ENCODE data around the gene SDK2.

SDK2 gene

GRCh38 chr17:73351764-73352163, 292.5 kb downstream of the SDK2 start:
- no peak for DNase-seq

DNA sequence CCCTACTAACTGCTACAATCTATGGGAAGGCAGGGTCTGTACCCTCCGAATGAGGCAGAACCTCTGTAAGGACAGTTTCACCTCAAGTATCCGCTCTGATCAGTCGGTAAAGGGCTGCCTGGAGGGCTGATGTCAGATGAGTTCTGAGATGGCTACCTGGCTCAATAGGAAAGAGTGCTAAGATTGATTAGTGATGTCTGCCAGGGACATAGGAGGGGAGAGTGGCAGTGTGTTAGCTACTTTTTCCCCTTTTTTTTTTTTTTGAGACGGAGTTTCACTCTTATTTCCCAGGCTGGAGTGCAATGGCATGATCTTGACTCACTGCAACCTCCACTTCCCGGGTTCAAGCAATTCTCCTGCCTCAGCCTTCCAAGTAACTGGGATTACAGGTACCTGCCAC, 293.4 kb downstream of the SDK2 start:
- no peak for DNase-seq

DNA sequence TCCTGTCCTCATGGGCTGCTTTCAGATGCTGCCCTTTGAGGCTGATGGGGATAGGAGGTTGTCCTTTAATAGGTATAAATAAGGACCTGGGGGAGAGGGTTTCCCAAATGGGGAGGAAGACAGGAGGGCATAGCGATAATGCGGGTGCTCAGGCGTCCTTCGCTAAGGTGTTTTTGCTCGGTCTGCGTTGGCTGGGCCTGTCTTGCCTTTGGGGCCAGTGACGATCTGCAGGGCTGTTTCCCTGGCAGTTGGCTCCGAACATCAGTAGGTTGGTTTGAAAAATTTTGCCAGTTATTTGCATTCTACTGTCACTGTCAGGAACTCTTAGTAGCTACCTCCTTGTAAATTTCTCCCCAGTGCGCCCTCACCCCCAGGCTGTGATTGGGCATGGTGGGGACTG, 294.6 kb downstream of the SDK2 start:
- no peak for DNase-seq

DNA sequence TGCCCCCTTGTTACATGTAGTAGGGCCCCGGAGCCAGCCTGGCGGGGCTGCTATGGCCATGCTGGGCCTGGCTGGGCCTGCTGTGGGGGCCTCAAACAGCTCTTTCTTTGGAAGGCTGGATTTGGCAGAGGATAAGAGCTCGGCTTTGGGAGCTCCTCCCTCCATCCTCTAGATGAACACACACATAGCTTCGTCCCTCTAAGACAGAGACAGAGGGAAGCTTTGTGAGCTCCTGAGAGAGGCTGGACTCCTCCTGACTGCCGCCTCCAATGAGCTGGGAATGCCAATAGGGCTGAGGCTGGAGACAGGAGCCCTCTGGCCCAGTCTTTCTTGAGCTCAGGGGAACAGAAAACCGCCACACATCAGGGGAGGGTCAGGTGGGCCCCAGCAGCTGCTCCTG, 295.1 kb downstream of the SDK2 start:
- DNase-seq: no peak

DNA sequence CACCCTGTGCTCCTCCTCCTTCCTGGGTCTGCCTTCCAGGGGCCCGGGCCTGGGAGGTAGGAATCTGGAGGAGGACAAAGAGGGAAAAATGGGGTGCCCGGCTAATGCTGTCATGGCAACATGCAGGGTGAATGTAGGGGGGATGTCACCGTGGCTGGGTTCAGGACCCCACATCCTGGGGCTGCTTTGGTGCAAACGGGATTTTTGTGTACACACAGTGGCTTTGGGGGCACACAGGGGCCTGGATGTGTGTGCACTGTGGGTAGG, 295.5 kb downstream of the SDK2 start:
- no peak for DNase-seq

- DNase-seq: no peak
Measured at GRCh38 chr17:73348018-73348828, 296.0 kb downstream of the SDK2 start.

GRCh38 chr17:73347351-73347750, 296.9 kb downstream of the SDK2 start:
- DNase-seq: no peak

GRCh38 chr17:73346501-73347162, 297.6 kb downstream of the SDK2 start:
- DNase-seq: no peak

DNA sequence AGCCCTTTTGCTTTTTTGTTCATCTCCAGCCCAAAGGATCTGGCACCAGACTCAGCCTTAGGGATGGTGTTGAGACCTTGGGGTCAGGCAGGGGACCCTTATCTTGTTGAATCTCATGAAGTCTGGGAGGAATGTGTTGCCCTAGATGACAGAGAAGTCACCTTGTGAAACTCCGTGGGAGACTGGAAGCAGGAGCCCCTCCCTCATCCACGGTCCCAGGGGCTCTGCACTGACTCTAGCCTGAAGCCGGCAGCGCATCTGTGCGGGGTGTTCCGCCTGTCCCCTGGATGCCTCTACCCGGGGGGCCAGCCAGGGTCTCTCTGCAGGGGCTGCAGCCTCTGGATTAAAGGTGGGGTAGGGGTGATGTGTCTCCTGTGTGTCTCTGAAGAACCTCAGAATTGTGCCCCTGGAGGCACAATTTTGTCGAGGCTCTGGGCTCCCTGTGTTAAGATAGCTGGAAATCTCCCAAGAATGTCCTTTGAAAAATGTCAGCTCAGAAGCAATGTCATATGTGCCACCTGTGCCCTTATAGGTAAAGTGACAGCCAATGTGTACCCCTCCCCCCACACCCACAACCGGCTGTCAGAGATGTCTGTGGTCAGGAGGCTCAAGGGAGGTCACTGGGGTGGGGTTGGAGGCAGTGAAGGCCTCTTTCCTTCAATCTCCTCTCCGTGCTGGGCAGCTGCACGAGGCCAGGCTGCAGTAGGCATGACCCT, 300.3 kb downstream of the SDK2 start:
- no peak for DNase-seq

GRCh38 chr17:73343168-73343634, 301.0 kb downstream of the SDK2 start:
- DNase-seq: peak; percentile 96

- no peak for DNase-seq
Measured at GRCh38 chr17:73342541-73343167, 301.6 kb downstream of the SDK2 start.

- peak; percentile 95 for DNase-seq
Measured at GRCh38 chr17:73342050-73342522, 302.2 kb downstream of the SDK2 start.

GRCh38 chr17:73341350-73342049, 302.7 kb downstream of the SDK2 start:
- DNase-seq: peak; percentile 10

- peak; percentile 9 for DNase-seq
Measured at GRCh38 chr17:73340093-73340596, 304.1 kb downstream of the SDK2 start.

GRCh38 chr17:73338566-73339197, 305.6 kb downstream of the SDK2 start:
- no peak for DNase-seq

DNA sequence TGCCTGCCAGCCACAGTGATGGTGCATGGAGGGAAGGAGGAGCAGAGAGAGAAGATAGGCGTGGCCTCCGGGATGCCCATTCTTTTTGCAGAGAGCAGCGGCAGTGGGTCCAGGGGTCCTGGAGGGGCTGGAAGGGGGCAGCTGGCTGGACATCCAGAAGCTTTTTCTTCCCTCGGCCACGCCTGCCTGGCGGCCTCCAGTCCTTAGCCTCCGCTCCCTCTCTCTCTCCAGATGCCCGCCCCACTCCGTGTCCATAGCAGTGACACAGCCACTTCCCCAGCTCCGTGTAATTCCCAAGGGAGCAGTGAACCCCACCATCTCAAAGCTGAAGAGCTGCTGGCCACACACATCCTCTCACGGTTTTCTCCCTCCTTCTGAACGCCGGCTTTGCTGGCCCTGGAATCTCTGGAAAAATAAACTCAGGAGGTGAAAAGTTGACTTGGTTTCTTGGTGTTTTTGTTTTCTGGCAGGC, 306.2 kb downstream of the SDK2 start:
- no peak for DNase-seq

DNA sequence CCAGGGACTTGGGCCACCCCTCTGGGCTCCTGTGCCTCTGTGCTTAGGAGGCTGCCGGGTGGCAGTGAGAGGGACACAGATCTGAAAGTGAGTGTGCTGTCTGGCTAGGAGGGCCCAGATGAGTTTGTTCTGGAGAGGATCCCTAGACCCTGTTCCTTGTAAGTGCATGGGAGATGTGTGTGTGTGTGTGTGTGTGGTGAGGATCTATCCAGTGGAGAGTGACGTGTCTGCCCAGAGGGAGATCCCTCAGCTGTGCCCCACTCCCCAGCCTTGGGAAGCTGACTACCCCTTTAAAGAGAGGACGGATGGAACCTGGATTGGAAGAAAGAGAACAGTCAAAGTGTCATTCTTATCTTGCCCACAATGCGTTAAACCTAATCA, 306.9 kb downstream of the SDK2 start:
- no peak for DNase-seq

- no peak for DNase-seq
Measured at GRCh38 chr17:73336408-73337329, 307.6 kb downstream of the SDK2 start.

DNA sequence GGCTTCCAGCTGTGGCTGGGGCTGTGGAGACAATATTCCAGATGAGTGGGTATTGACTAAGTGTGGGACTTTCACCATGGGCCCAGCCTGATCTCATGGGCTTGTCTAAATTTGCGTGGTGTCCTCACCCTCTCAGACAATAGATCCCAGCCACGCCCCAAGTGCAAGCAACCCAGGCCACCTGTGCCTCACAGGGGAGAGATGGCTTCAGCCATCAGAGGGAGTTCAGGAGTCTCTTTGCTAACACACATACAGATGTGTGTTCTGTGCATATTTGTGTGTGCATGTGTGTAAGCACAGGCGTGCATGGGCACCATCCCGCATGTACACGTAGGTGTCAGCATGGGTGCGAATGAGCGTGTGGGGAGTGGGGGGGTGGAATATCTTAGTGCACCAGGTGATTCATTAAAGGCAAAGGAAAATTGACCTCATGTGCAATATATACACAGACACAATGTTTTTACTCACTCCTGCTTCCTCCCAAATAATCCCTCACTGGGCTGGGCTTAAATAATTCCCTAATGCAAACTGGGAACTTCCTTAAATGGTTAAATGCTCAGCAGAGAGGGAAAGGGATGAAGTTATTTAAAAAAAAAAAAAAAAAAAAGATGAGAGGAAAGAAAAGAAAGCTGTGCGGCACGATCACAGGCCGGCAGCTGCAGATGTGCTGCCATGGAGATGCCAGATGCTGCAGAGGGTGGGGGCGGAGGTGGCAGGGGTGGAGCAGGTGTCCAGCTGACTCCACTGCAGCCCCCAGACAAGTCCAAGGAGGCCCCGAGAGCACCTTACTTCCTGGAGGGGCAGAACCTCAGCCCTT, 308.4 kb downstream of the SDK2 start:
- no peak for DNase-seq

Data from NCI-H524 treated with DMSO at 0.1 percent for 48 hours (cell line).